HG02610 (cell line): Measurements from ENCODE around the gene NCKAP1.
"Not testable (repeated sequence)": the region's sequence is repeated elsewhere in the genome, so short reads cannot be mapped to it uniquely, and the experiment has no call there.

Source experiments
- ATAC-seq: cut with Tn5 transposase; IDR thresholded peaks from one replicate; pipeline ENCODE4 v1.9.1; 2021; ENCODE audit warnings: mild to moderate bottlenecking, moderate library complexity; ENCODE audit not compliant: unreplicated experiment

NCKAP1 gene

DNA sequence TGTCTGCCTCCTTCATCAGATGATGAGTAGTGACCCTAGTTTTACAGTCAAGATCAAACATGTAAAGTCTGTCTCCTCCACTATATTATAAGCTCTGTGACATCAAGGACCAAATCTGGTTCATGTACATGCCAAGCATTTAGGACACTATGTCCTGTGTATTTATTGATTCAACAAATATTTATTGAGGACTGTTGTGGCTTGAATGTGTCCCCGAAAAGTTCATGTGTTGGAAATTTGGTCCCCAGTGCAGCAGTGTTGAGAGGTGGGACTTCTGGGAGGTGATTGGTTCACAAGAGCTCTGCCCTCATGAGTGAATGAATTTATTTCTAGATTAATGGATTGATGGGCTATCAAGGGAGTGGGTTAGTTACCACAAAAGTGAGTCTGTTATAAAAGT is 125.2 kb downstream of the NCKAP1 start:
- ATAC-seq, result no peak

DNA sequence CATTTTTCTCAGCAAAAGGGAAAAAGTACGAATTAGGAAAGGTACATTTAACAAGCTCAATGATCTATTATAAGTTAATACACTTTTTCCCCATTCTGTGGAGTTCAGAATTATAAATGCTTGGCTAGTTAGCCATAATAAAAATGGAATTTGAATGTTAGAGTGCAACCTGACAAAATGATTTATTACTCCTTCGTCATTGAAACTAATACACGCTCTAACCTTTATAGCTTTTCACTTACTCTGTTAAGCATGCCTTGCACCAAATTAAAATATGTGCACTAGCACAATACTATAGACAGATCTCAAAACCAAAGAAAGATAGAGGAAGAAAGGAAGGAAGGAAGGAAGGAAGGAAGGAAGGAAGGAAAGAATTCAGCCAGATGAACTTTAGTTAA is 125.7 kb downstream of the NCKAP1 start:
- no peak for ATAC-seq

DNA sequence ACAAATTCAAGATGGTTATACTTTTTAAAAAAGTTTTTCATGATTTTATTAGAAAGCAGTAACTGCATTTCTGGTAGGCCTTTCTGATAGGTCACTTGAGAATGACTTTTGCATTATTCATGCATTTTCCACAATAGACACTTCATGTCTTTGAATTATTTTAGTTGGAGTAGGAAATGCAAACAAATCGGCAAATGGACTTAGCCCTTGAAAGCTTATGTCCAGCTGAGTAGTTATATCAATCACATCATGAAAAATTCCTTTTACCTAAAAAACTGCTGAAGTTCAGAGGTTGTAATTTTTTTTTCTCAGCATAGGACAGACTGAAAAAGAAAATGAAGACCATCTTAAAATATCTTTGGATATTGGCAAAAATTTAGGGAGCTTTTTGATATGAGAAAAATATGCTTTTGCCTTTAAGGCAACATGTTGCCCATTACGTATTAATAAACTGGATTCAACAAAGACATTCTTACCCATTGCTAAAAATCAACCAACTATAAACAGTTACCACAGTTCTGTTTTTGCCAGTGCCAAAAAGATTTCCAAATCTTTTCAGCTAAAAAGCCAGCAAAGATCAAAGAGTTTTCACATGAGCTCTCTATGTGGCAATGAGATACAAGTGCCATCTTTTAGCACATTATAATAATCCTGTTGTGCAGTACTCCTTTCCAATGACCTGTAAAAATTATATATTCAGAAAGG is 126.3 kb downstream of the NCKAP1 start:
- no peak for ATAC-seq

DNA sequence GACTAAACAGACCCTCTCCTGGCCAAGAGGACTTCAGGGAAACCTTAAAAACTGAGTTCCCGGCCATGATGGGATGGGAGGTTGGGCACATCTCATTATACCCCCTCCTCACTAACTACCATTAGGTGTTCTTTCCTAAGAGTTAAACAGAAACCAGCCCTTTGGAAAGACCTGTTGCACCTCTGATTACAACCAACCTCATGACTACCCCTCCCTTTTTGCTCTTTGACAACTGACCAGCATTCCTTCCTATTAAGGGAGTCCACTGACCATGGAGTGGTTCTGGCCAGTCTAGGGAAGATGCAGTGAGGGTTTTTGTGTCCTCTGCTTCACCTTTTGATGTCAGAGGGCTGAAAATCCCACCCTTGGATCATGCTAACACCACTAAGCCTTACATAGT is 127.3 kb downstream of the NCKAP1 start:
- no peak for ATAC-seq

DNA sequence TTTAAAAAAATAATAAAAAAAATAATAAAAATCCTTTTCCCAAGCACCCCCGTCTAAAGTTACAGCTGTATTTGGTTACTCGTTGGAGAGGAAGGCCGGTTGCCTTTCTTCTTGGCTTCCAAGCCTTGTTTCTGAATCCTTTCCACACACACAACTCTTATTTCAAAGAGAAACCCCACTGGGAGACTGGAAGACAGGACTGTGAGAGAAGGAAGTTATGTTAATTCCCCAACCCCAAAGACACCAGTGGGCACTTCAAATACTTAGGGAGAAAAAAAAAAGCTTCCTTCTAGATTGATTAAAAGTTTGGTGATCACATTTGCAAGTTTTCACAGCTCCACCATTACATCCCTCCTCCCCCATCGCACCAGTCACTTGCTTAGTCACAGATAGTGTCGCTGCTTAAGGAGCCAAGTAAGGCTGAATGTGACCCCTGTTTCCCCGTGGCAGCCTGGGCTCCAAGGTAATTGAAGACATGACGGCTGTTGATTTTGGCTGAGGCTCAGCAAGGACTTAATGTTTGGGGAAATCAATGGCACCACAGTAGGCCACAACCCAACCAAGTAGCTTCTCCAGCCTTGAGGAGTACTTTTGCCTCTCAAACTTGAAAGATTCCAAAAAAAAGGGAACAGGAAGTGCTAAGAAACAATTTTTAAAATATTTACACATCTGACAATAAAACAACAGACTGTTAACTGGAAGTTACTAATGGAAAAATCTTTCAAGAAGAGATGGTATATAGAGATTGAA is 131.0 kb downstream of the NCKAP1 start:
- no peak for ATAC-seq

DNA sequence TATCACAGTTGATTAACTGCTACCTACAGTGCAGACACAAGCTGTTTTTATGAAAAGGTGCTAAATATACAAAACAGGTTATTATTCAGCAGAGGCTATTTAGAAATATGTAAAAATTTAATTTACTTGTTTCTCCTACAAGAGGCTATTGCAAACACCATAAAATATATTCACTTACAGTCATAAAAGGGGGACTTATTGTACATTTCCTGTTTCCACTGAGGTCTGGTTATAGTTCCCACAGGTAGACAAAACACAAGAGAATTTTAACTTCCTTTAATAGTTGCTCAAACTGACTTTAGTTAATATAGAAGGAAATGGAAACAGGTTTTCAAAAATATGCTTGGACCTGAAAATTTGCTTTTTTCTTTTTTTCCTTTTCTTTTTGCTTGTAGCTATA is 131.8 kb downstream of the NCKAP1 start:
- no peak for ATAC-seq

DNA sequence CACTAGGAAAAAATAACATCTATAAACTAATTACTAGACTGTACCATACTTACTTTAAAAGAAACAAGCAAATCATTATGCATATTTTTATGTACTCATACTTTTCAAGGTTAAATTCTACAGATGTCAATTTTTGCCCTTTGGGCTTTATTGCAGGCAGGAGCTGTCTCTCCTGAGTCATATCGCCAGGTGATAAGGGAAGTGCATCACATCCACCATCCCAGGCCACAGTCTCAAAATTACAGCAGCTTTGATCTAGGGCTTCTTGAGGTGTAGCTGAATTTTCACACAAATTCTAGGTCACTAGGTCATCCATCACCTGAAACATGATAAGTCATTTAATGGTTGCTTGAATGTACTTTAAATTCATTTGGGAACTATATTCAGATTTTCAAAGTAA is 133.4 kb downstream of the NCKAP1 start:
- ATAC-seq, result no peak

DNA sequence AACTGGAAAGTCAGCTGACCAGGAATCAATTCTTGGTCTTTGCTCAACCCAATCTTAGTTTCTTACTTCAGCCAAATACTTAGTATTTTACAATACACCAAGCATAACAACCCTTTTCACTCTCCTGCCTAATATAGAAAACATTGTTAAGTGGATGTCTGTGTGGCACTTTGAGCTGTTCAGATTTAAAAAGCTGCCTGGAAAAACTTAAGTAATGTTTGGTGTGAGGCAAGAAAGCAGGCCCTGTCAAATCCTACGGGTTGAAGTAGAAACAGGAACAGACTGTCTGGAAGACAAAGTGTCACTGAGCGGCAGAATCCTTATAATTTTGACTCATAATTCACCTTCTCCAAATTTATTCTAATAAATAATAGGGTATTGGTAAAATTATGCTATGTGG is 134.7 kb downstream of the NCKAP1 start:
- ATAC-seq, result no peak

DNA sequence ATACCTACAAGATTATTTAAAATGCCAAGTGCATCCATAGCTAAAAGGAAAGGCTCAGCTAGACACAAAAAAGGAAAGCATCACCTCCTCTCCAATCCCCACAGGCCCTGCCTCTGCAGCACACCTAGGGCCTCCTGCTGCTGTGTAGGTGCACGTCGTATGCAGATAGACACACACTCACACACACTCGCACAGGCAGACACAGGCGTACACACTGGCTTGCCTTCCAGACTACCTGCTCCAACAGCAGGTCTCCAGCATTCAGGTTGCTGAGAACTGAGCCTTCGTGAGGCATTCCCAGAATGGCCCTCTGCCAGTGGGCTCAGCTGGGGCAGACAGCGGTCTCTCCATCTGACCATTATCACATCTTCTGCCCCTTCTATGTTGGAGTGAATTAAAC is 136.5 kb downstream of the NCKAP1 start:
- no peak for ATAC-seq

DNA sequence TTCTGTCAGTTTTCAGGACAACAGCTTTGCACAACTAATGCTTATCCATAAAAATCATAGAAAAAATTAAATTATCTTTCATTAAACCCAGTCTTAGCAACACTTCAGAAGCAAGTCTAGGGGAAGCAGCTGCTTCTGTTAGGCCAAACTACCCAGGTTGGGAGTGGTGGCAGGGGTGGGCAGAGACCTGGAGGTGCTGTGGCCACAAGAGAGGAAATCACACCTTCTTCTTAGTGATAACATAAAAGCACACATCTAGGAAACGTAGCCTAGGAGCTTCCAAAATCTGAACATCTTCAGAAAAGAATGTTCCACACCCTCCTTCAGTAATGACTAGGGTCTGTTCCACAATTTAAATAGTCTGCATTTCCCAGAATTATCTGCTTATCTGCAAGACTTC is 139.5 kb downstream of the NCKAP1 start:
- no peak for ATAC-seq

DNA sequence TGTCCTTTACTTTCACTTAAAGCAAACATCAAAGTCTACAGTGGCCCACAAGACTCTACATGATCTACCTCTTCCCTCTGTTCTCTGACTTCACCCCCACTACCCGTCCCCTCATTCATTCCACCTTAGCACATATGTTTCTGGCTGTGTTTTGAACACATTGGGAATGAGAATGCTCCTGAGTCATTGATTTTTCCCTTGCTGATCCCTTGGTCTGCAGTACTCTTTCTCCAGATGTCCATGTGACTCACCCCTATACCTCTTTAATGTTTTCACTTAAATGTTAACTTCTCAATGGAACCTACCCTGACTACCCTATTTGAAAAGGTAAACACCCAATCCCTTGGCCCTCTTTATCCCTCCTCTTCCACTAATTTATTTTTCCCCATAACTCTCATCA is 141.1 kb downstream of the NCKAP1 start:
- ATAC-seq, result no peak

DNA sequence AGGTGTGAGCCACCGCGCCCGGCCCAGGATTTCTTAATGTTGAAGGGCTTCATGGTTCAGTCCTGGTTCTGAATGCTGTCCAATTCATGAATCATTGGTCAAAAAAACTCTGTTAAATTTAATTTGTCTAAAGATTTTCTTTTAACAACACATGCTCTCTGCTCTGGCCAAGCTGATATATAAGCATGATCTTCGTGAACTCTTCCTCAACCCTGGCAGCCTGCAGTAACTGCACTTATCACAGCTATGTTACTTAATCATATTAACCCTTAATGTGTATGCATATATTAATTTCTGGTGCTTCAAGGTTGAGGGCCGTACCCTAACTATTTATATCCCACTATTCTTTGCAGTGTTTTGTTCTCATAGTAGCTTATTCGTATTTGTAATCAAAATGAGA is 142.5 kb downstream of the NCKAP1 start:
- no peak for ATAC-seq

DNA sequence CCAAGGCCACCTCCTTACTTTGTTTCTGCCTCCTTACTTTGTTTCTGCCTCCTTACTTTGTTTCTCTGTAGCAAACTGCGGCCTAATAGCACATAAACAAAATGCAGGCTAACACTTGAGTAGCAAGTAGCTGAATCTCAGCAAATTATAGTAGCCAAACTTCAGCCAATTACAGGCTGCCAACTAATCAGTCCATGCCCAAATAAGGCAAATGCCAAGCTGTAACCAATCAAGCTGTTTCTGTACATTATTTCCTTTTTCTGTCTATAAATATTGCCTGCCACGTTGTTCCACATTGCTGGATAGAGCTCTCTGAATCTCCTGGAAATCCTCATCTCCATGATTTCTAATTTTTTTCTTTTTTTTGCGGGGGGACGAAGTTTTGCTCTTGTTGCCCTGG is 143.1 kb downstream of the NCKAP1 start:
- no peak for ATAC-seq

DNA sequence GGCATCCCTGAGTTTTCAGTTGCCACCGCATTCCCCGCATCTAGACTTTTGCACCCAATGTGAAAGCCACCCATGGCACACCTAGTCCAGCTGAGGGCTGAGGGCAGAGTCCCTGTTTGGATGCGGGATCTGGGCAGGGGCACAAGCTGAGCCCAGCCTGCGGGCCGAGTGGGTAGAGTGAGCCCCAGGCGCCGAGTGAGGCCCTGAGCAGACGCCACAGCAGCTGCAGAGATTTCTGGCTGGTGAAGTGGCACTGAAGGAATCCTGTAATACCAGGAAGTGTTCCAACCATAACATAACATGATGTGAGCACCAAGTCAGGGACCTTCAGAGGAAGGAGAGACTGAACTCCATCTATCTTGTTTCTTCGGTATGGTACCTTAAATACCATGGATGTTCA is 144.1 kb downstream of the NCKAP1 start:
- no peak for ATAC-seq

DNA sequence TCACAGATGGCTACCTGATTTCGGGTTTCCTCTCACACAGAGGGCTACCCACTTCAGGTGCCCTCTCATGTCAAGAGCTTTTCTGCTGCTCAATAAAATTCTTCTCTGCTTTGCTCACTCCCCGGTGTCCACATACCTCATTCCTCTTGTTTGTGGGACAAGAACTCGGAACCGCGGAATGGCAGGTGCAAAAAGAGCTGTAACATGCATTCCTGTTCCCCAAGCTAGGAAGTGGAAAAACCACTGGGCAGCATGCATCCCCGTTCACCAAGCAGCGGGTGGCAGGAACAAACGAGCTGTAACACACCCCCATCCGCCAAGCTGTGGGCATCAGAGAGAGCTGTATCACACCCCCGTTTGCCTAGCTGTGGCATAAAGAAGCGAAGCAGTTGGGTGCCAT is 144.6 kb downstream of the NCKAP1 start:
- no peak for ATAC-seq

DNA sequence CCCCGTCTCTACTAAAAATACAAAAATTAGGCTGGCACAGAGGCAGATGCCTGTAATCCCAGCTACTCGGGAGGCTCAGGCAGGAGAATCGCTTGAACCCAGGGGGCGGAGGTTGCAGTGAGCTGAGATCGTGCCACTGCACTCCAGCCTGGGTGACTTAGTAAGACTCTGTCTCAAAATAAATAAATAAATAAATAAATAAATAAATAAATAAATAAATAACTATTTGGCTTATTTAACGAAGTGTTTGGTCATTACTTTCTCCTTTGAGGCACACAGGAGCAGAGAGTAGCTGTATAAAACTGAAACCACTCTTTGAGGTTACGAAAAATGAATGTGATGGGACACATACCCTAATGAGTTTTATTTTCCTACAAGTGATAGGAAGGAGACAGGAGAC is 145.2 kb downstream of the NCKAP1 start:
- not testable (repeated sequence) for ATAC-seq

DNA sequence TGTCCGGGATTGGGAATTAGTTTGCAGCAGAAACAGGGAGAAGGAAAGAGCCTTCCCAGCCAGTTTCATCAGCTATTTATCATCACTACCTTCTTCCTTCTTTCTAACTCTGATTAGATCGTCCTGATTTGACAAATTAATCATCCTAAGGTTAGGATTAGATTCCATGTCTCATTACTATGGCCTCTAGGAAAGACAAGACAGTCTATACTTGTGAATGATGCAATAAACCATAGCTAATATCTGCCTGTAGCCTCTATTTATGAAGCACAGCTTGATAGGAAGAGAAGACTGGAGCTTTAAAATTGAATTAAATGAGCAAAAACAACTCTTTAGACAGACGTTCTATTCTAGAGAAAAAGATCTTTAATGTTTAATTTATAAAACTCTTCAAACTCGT is 146.6 kb downstream of the NCKAP1 start:
- ATAC-seq, result no peak

DNA sequence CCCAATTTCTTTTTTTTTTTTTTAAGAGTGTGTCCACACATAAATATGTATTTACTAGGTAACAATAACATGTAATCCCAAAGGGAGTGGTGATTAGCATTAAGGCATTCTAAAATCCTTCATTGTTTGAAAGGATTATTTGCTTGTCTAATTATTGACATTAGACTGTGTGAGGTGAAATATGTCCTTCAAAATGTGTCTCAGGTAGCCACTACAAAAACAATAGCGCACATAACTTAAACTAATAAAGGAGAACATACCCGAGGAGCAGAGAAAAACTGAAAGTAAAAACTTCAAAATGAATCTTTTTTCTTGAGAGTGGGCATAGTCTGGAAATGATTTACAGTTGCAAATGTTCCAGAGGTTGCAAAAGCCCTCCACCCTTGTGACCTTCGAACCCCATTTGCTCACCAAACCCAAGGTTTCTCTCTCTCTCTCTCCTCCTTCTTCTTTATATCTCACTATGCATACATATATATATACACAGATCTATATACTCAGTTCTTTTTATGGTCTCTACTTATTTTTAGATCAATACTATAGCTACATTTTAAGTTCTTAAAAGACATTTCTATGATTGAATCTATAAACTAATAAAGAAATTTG is 147.4 kb downstream of the NCKAP1 start:
- no peak for ATAC-seq

DNA sequence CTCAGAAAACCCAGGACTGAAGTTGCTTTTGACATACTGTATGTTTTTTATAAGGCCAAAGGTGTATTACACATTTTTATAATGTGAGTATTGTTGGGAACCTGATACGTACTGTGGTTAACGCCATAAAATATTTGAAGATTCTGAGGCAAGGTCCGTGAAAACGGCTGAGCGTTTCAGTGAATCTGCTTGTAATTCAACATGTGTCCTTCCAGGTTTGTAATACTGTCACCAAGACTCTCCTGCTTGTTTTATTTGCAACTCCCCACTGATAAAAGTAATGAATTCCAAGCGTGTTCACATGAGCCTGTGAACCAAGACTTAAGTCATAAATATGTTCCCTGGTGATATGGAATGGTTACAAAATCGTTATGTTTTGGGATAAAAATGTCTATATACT is 148.0 kb downstream of the NCKAP1 start:
- ATAC-seq, result no peak

DNA sequence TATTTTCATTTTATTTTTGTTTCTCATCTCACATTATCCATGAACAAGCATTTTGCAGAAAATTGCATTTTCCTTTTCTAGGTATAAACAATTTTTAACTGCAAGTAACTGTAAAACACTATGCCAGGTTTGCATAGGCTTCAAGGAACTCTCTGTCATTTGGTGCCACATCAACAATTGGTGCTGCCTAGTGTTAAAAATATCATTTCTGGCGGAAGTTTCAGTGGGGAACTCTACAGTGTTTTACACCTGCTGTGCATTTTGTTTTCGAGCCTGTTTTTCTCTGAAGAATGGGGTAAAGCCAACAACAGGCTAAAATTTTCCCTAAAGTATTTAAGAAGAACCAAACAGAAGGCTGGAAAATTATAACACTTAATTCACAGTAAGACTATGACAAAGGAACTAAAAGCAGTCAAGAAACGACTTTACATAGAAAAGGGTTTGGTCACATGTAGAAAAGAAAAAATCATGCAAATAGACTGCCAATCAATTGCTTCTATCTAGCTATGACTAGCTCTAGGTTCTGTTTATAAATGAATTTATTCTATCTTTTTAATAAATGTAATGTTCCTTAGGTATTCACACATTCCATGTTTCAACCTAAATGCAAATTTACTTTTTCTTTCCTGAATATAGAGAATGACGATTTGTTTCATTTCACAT is 150.4 kb downstream of the NCKAP1 start:
- ATAC-seq, result no peak

DNA sequence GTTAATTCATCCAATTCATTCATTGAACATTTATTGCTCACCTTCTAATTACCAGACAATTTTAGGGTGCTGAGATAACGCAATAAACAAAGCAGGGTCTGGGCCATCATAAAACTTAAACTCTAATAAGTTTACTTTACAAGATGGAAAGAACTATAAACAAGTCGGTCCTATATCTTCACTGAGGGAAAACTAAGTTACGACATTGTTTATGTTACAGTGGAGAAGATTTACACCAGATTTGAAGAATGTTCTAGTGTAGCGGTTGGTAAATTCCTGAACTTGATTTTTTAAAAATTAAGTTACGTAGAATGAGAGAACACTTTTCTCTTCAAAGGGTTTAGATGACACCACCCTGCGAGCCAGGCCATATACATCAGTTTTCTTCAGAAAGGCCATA is 151.2 kb downstream of the NCKAP1 start:
- no peak for ATAC-seq

DNA sequence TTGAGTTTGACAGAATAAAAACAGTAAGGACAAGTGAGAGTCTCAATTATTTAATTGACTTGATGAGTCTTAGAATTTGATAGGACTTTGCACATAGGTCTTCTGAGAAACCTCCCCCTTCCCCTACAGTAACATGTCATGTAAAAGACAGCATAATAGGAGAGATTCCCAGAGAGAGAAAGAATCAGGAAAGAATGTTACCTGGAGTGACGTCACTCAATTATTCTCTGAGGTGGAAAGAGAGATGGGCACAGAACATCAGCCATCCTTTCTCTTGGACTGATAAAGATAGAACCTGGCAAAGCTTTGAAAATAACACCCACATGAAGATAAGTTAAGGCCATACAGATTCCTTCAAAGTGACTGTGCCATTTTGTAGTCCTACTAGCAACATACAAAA is 152.5 kb downstream of the NCKAP1 start:
- no peak for ATAC-seq
